ENCODE data around the gene STK32B. TPM values are rescaled to one million over a fixed set of nuclear protein-coding genes. Genes with fewer than 3 reads are reported as not detected.

Gene STK32B
- polyA plus RNA-seq, 4 donors, result 3.2 to 11.3 (median 9.8) TPM

DNA sequence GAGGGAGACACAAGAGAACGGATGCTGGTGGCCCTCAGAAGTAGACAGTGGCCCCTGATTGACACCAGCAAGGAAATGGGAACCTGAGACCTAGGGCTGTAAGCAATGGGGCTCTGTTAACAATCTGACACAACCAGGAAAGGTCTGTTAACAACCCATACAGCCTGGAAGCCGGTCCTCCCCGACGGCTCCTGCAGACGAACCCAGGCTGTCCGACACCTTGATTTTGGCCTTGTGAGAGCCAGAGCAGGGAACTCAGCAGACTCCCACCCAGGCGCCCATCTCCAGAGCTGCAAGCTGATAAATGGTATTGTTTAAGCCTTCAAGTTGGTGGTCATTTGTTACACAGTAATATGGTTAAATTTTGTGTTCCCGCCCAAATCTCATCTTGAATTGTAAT, 21.8 kb upstream of the STK32B start:
- DNase-seq (ENCODE audit: low read depth in 4 of 4, low spot score in 3 of 4), result no peak

DNA sequence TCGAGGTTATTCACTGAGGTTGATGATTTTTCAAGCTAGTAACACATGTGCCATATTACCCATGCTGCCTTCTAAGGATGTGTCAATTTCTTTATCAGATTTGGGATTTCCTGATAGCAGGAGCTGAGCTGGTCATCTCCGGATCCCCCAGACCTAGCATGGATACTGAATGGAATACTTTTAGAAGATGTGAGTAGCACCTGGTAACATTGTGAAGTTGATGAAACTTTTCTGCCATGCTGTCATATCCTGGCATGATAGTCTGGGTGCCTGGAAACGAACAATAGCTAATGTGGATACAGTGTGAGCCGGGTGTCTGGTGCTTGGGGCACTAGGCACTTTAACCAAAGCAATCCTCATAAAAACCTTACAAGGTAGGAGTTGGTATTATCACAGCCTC, 21.1 kb upstream of the STK32B start:
- DNase-seq (ENCODE audit: low read depth in 4 of 4, low spot score in 3 of 4), result no peak

GRCh38 chr4:5030927-5031326, 20.4 kb upstream of the STK32B start:
- no peak for DNase-seq (ENCODE audit: low read depth in 4 of 4, low spot score in 3 of 4)

DNA sequence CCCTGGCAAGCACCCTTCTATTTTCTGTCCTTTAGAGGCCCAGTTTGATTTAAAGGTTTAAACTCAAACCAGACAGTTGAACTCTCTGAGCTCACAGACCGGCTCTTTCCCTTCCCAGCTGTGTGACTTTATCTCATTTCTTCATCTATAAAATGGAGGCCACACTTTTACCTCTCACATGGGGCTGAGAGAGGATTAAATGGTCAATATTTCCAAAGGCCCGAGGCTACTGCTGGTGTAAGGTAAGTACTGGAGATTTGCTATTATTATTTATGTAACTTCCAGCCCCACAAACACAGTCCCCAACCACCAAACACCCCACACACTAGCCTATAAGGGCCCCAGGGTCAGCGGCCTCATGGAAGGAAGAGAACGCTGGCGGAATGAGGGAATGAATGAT, 18.5 kb upstream of the STK32B start:
- no peak for DNase-seq (ENCODE audit: low read depth in 4 of 4, low spot score in 3 of 4)

- DNase-seq (ENCODE audit: low read depth in 4 of 4, low spot score in 3 of 4), result no peak
Measured at GRCh38 chr4:5033281-5033841, 17.9 kb upstream of the STK32B start.

- DNase-seq (ENCODE audit: low read depth in 4 of 4, low spot score in 3 of 4), result no peak
Measured at GRCh38 chr4:5034206-5034605, 17.1 kb upstream of the STK32B start.

DNA sequence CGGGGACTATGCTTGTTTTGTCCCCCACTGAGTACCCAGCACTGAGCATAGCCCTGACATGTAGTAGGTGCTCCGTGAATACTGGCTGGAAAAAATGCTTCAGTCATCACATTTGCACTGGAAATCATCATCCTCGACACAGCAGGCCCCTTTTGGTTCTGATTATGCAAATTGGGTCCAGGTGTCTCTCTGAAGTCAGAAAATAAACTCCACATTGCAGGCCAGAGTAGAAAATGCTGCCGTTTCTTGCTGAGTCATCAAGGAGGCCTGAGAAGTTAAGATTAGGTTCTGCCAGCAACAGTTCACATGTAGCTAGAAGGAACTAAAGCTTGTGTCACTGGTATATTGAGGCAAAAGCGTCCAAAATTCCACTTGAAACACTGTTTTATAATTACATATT, 15.0 kb upstream of the STK32B start:
- no peak for DNase-seq (ENCODE audit: low read depth in 4 of 4, low spot score in 3 of 4)

DNA sequence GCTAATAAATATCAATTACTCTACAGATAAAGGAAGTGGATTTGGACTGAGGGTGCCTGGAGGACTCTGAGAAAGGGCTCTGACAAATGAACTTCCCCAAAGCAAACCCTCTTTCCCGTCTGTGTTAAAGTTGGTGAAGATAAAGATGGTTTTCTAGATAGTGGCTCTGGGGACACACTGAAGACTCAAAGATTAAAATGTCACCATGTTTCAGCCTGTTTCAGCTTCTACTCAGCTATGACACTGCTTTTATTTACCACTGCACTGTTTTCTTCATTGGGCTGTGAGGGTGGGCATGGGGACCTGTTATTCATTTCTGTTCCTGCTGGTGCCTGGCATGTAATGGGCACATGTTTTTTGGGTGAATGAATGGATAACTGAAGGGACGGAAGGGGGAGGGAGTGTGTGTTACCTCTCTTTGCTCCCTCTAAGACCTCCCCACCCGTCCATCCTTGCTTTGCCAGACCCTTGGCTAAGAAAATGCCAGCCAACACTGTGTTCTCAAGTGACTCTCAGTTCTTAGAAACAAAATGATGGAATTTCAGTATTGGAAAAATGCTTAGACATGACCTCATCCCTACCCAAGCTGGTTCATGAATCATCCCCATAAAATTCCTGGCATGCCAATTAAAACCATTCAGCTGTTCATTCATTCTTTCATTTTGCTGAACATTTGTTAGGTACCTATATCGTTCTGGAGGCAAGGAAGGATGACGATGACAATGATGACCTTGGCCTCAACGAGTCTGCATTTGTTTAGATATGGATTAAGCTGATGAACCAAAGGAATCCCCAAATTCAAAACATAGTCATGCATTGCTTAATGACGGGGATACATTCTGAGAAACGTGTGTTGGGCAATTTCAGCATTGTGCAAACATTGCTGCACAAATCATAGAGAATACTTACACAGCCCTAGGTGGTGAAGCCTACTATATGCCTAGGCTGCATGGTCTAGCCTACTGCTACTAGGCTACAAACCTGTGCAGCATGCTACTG, 13.4 kb upstream of the STK32B start:
- DNase-seq (ENCODE audit: low read depth in 4 of 4, low spot score in 3 of 4), result no peak

DNA sequence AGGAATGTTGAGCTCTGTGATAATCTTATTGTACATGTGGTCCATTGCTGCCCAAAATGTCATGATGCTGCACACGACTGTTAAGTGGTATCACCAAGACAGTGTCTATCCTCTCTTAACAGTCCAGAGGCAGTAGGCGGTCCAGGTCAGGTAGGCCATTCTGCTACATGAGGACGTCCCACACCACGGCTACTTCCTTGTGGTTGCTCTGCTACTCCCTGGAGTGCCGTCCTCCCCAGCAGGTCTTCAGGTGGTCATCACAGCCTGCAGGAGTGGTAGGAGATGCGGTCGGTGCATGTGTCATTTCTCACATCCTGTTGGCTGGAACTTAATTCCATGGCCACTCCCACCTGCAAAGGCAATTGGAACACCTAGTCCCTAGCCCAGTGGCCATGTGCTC, 11.5 kb upstream of the STK32B start:
- DNase-seq (ENCODE audit: low read depth in 4 of 4, low spot score in 3 of 4), result no peak

- DNase-seq (ENCODE audit: low read depth in 4 of 4, low spot score in 3 of 4), result no peak
Measured at GRCh38 chr4:5040856-5041620, 10.2 kb upstream of the STK32B start.

- no peak for DNase-seq (ENCODE audit: low read depth in 4 of 4, low spot score in 3 of 4)
Measured at GRCh38 chr4:5041699-5042098, 9.6 kb upstream of the STK32B start.

GRCh38 chr4:5043579-5043978, 7.7 kb upstream of the STK32B start:
- DNase-seq (ENCODE audit: low read depth in 4 of 4, low spot score in 3 of 4), result no peak

DNA sequence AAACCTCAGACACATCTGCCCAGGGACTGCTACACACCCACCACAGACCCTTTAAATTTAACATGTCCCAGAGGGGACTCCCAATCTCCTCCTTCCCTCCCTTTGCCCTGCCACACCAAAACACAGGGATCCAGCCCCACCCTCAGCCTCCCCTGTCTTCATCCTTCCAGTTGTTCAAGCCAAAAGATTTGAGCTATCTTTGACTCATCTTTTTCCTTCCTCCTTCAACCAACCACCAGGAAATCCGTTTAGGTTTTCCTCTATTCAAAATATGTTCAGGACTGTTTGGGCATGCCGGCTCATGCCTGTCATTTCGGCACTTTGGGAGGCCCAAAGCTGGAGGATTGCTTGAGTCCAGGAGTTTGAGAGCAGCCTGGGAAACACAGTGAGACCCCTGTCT, 6.9 kb upstream of the STK32B start:
- DNase-seq (ENCODE audit: low read depth in 4 of 4, low spot score in 3 of 4), result no peak

DNA sequence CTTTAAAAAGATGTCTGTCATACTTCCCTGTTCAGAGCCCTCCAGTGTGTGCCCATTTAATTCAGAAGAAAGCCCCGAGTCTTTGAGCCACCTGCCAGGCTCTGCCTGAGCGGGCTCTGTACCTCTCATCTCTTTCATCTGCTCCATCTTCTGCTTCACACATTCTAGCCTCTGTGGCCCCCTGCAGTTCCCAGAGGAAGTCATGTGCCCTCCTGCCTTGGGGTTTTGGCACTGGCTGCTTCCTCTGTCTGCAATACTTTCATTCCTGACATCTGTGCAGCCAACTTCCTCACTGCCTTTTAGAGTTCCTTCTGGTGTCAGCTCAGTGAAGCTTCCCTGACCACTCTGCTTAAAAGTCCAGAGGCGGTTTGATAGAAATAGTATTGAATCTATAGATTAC, 6.2 kb upstream of the STK32B start:
- no peak for DNase-seq (ENCODE audit: low read depth in 4 of 4, low spot score in 3 of 4)

GRCh38 chr4:5048721-5049120, 2.6 kb upstream of the STK32B start:
- DNase-seq (ENCODE audit: low read depth in 4 of 4, low spot score in 3 of 4), result no peak

DNA sequence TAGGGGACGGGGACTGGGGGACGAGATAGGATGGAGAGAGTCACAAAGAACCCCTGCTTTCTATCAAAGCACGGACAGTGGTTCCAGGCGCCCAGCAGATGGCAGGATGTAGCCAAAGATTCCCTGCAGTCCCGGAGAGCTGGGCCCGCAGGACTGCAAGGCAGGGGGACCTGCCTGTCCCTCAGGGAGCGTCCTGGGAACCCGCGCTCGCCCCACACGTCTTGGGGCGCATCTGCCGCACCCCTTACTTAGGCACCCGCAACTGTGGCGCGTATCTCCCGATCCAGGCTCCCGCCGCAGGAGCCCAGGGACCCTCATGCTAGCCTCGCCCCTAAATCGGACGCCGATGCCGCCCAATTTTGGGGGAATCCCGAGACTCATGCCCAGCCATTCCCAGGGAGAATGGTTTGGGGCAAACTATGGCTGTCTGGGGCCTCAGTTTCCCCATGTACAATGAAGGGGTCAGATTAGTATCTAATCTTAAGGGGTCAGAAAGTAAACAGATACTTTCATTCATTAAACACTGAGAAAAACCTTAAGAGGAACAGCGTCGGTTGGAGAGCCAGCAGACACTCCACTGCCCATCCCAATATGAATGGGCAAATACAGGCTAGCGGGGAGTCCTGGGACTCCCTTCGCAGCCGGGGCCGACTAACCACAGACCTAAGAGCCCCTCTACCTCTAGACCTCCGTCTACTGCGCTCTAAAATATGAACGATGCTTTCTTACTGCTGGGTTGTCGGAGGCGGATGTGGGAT, 581 bp upstream of the STK32B start:
- peak in 3 of 4 donors; percentile 44 to 53 (median 51) for DNase-seq (ENCODE audit: low read depth in 4 of 4, low spot score in 3 of 4)

GRCh38 chr4:5052204-5052702, 973 bp downstream of the STK32B start:
- DNase-seq (ENCODE audit: low read depth in 4 of 4, low spot score in 3 of 4), result no peak

- no peak for DNase-seq (ENCODE audit: low read depth in 4 of 4, low spot score in 3 of 4)
Measured at GRCh38 chr4:5052726-5053425, 1.6 kb downstream of the STK32B start.

DNA sequence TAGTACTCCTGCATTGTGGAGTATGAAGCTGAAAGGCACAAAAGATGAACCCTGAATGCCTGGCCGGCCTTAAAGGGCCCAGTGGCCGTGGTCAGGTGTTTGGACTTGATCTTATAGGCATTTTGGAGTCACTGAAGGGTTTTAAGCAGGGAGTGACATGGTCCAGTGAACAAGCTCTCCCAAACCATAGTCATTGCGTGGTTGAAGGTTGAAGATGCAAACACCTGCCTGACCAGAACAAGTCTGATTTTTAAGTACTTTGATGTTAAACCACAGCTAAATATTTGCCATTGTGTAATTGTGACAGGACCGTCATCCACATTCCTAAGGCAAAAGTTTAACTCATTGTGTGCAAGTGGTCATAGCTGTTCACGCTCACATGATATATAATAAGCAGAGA, 3.3 kb downstream of the STK32B start:
- no peak for DNase-seq (ENCODE audit: low read depth in 4 of 4, low spot score in 3 of 4)

DNA sequence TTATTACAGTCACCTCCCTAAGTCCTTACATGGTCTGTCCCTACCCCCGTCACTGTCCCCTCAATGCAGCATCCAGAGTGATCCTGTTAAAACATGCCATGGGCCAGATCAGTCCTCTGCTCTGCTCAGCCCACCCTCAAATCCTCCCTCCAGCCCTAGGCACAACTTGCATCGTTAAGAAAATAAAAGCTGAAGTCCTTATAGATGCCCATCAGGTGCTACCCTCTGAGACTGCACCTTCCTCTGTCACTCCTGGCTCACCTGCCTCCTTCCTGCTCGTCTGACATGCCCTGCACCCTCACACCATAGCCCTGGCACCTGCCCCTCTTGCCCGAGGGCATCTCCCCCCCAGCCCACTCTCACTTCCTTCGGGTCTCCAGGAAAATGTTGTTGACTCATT, 4.1 kb downstream of the STK32B start:
- no peak for DNase-seq (ENCODE audit: low read depth in 4 of 4, low spot score in 3 of 4)

Data from left renal pelvis (tissue), 4 donors.